ENCODE data around the gene SLC30A7.
"Not testable (repeated sequence)": the region's sequence is repeated elsewhere in the genome, so short reads cannot be mapped to it uniquely, and the experiment has no call there.

GRCh38 chr1:100889869-100890482 lies 5.9 kb upstream of the SLC30A7 start:
- not testable (repeated sequence) for TF ChIP-seq EZH2 (IDR thresholded peaks at IDR 0.05; ENCODE audit: borderline replicate concordance, low read length); CTCF (IDR thresholded peaks at IDR 0.05; ENCODE audit: low read length)

All from OCI-LY1 (cell line).